H1 (cell line): ENCODE results near the gene INO80C. TPM values are rescaled to one million over a fixed set of nuclear protein-coding genes. Genes with fewer than 3 reads are reported as not detected.

Source experiments
- CTCF ChIA-PET: fragments of 300-600 bp; sonication (Branson Sonifier 250); formaldehyde crosslinking; loops from one replicate; lab custom pipeline; 2021; ENCODE audit not compliant: partially characterized antibody; lab: Charles Lee
- POLR2A ChIA-PET: fragments of 300-600 bp; sonication (Branson Sonifier 250); formaldehyde crosslinking; loops from one replicate; lab custom pipeline; 2021; ENCODE audit warnings: inconsistent platforms; ENCODE audit not compliant: partially characterized antibody; lab: Charles Lee
- DNase-seq, 2 experiments: peaks; one replicate each; pipeline versions ENCODE4 v3.0.0 to v3.0.0-alpha.2; 2010 to 2022; ENCODE audit warnings: low spot score in 2 of 2, low read depth in 1 of 2, mixed read lengths in 1 of 2
- FAIRE-seq: peaks from 2 replicates; lab custom pipeline; 2011; peaks lifted over from hg19 to GRCh38; lab: Jason Lieb, UNC
- H2AFZ ChIP-seq: 2 replicates; pipeline ENCODE4 v1.8.1; 2012; ENCODE audit warnings: low read length, inconsistent platforms
- H2AK5ac ChIP-seq: 2 replicates; pipeline ENCODE4 v1.6.1; 2013; ENCODE audit warnings: low read depth, low read length
- H2BK120ac ChIP-seq: replicated peaks from 2 replicates; pipeline ENCODE3; 2013; ENCODE audit warnings: low read depth, low read length, inconsistent platforms
- H2BK12ac ChIP-seq: 2 replicates; pipeline ENCODE4 v1.6.1; 2013; ENCODE audit warnings: low read depth, low read length
- H2BK15ac ChIP-seq: 2 replicates; pipeline ENCODE4 v1.6.1; 2013; ENCODE audit warnings: low read length
- H2BK20ac ChIP-seq: 2 replicates; pipeline ENCODE4 v1.6.1; 2013; ENCODE audit warnings: low read length
- H2BK5ac ChIP-seq: 2 replicates; pipeline ENCODE4 v1.6.1; 2013; ENCODE audit warnings: low read depth, low read length
- H3K14ac ChIP-seq: 2 replicates; pipeline ENCODE4 v1.6.1; 2013; ENCODE audit warnings: inconsistent platforms; ENCODE audit not compliant: insufficient read length
- H3K18ac ChIP-seq: 2 replicates; pipeline ENCODE4 v1.6.1; 2013; ENCODE audit warnings: low read length; ENCODE audit errors: extremely low read depth
- H3K23ac ChIP-seq: 2 replicates; pipeline ENCODE4 v1.6.1; 2013; ENCODE audit warnings: inconsistent platforms; ENCODE audit not compliant: insufficient read length
- H3K23me2 ChIP-seq: 2 replicates; pipeline ENCODE4 v1.6.1; 2013; ENCODE audit warnings: low read depth, low read length
- H3K27ac ChIP-seq: 2 replicates; pipeline ENCODE4 v1.6.1; 2011; ENCODE audit warnings: low read depth, low read length, inconsistent platforms
- H3K27me3 ChIP-seq, 4 experiments: replicated peaks in 1 of 4; 1 replicate in 1 of 4; 2 replicates in 3 of 4; pipeline versions ENCODE4 v1.6.1 to v1.8.1; 2011 to 2013; ENCODE audit warnings: low read length in 3 of 4, mild to moderate bottlenecking in 3 of 4, inconsistent platforms in 2 of 4, mixed read lengths in 2 of 4, moderate library complexity in 1 of 4; ENCODE audit not compliant: control insufficient read depth in 3 of 4, insufficient read depth in 3 of 4; ENCODE audit errors: extremely low read depth in 1 of 4
- H3K36me3 ChIP-seq, 4 experiments: 2 replicates each; pipeline versions ENCODE4 v1.6.1 to v1.8.1; 2011 to 2013; ENCODE audit warnings: mild to moderate bottlenecking in 4 of 4, low read length in 3 of 4, moderate library complexity in 2 of 4, control low read depth in 1 of 4, inconsistent platforms in 1 of 4; ENCODE audit not compliant: insufficient read depth in 4 of 4, control insufficient read depth in 2 of 4
- H3K4ac ChIP-seq: replicated peaks from 2 replicates; pipeline ENCODE3; 2013; ENCODE audit warnings: low read length, low read depth, mixed read lengths, inconsistent platforms; ENCODE audit not compliant: insufficient read length
- H3K4me1 ChIP-seq, 4 experiments: replicated peaks in 1 of 4; 1 replicate in 1 of 4; 2 replicates in 3 of 4; pipeline versions ENCODE4 v1.6.1 to v1.8.1; 2011 to 2013; ENCODE audit warnings: low read length in 3 of 4, inconsistent platforms in 2 of 4, mixed read lengths in 1 of 4; ENCODE audit not compliant: insufficient read depth in 4 of 4, control insufficient read depth in 3 of 4
- H3K4me2 ChIP-seq, 2 experiments: 2 replicates each; pipeline versions ENCODE4 v1.6.1 to v1.8.1; 2011 to 2013; ENCODE audit warnings: low read depth in 2 of 2, low read length in 2 of 2, control low read depth in 1 of 2, inconsistent platforms in 1 of 2, mild to moderate bottlenecking in 1 of 2; ENCODE audit not compliant: insufficient read depth in 1 of 2
- H3K4me3 ChIP-seq, 4 experiments: fragments of 200-600, 300-600 bp in 1 of 4; sonication (generic), shearing (Covaris generic), sonication (Bioruptor Twin) in 1 of 4; 2 replicates each; pipeline versions ENCODE4 v1.5.1 to v1.8.1; 2011 to 2016; ENCODE audit warnings: low read length in 4 of 4, low read depth in 3 of 4, control low read depth in 2 of 4, inconsistent platforms in 2 of 4, mild to moderate bottlenecking in 2 of 4, mixed read lengths in 1 of 4, moderate library complexity in 1 of 4; ENCODE audit not compliant: insufficient read depth in 2 of 4; ENCODE audit errors: extremely low read depth in 1 of 4
- H3K56ac ChIP-seq: replicated peaks from 2 replicates; pipeline ENCODE3; 2013; ENCODE audit warnings: low read depth, mild to moderate bottlenecking, mixed read lengths, low read length, inconsistent platforms; ENCODE audit not compliant: insufficient read length
- H3K79me1 ChIP-seq: 2 replicates; pipeline ENCODE4 v1.6.1; 2013; ENCODE audit warnings: low read depth, low read length, control low read depth
- H3K79me2 ChIP-seq, 2 experiments: 2 replicates each; pipeline versions ENCODE4 v1.6.1 to v1.8.1; 2012 to 2013; ENCODE audit warnings: low read length in 2 of 2, mild to moderate bottlenecking in 2 of 2, inconsistent platforms in 1 of 2; ENCODE audit not compliant: insufficient read depth in 2 of 2, control insufficient read depth in 1 of 2
- H3K9ac ChIP-seq, 4 experiments: replicated peaks in 1 of 4; 1 replicate in 1 of 4; 2 replicates in 3 of 4; pipeline versions ENCODE4 v1.6.1 to v1.8.1; 2011 to 2013; ENCODE audit warnings: low read depth in 3 of 4, low read length in 3 of 4, control low read depth in 2 of 4, mild to moderate bottlenecking in 2 of 4, moderate library complexity in 2 of 4, inconsistent platforms in 1 of 4; ENCODE audit errors: extremely low read depth in 1 of 4
- H3K9me3 ChIP-seq, 2 experiments: 2 replicates each; pipeline versions ENCODE4 v1.6.1 to v1.8.1; 2012 to 2013; ENCODE audit warnings: mild to moderate bottlenecking in 2 of 2, moderate library complexity in 2 of 2, control low read depth in 1 of 2, inconsistent platforms in 1 of 2, low read depth in 1 of 2, low read length in 1 of 2, mixed read lengths in 1 of 2; ENCODE audit not compliant: insufficient read depth in 2 of 2
- H4K20me1 ChIP-seq, 2 experiments: replicated peaks in 1 of 2; 2 replicates each; pipeline versions ENCODE3 to v1.8.1; 2011 to 2013; ENCODE audit warnings: inconsistent platforms in 2 of 2, low read length in 2 of 2, mild to moderate bottlenecking in 1 of 2; ENCODE audit not compliant: insufficient read depth in 2 of 2, control insufficient read depth in 1 of 2
- H4K5ac ChIP-seq: 2 replicates; pipeline ENCODE4 v1.6.1; 2013; ENCODE audit warnings: low read length, low read depth, mixed read lengths, inconsistent platforms; ENCODE audit not compliant: insufficient read length
- H4K8ac ChIP-seq: 2 replicates; pipeline ENCODE4 v1.8.0; 2013; ENCODE audit warnings: mild to moderate bottlenecking, moderate library complexity, low read length, inconsistent platforms; ENCODE audit not compliant: insufficient read depth; ENCODE audit errors: extremely low read depth
- H4K91ac ChIP-seq: replicated peaks from 2 replicates; pipeline ENCODE3; 2013; ENCODE audit warnings: low read length, mixed read lengths, inconsistent platforms; ENCODE audit not compliant: insufficient read length
- CBX8 ChIP-seq: fragments of 300-800, 300-1000 bp; sonication (generic); IDR thresholded peaks from 2 replicates; pipeline ENCODE4 v1.7.1; 2016; ENCODE audit warnings: low read depth, low read length, borderline replicate concordance
- HDAC6 ChIP-seq: IDR thresholded peaks from one replicate; pipeline ENCODE4 v1.7.1; 2012; ENCODE audit warnings: low read depth, mild to moderate bottlenecking, inconsistent platforms, low read length, moderate library complexity
- SRF ChIP-seq: IDR thresholded peaks from 2 replicates; pipeline ENCODE4 v1.6.1; 2011; ENCODE audit warnings: mild to moderate bottlenecking, low read depth, low read length, moderate library complexity
- WGBS, 2 experiments: shearing (Covaris generic) in 1 of 2; methylation state at CpG; one replicate each; pipeline versions ENCODE4 v1.1.6 to v1.1.7; 2013 to 2015; ENCODE audit warnings: low lambda C conversion rate in 2 of 2, mixed read lengths in 2 of 2, inconsistent platforms in 1 of 2, low coverage in 1 of 2, missing lambda C conversion rate in 1 of 2; ENCODE audit not compliant: insufficient replicate concordance in 2 of 2, insufficient coverage in 1 of 2, insufficient read length in 1 of 2; ENCODE audit errors: extremely low coverage in 1 of 2, missing lambda C conversion rate in 1 of 2; 5-methylcytosine and 5-hydroxymethylcytosine counted together
- polyA plus RNA-seq, 7 experiments: library from polyadenylated mRNA; depleted of rRNA in 3 of 7; stranded (reverse) in 5 of 7; unstranded in 2 of 7; fragments of >200 nt in 5 of 7; fragments of 200-250 nt in 2 of 7; gene quantifications; 1 replicate in 5 of 7; 2 replicates in 1 of 7; 4 replicates in 1 of 7; pipeline versions ENCODE4 v1.2.1 to v1.2.3, GENCODE V29; 2011 to 2013; ENCODE audit warnings: missing spikeins in 2 of 7, mixed read lengths in 2 of 7
- total RNA-seq: library from RNA; stranded (reverse); fragmentation: NEBNext Ultra II Directional; extraction: Animal tissue kit (Norgen Biotek cat#: 25700); gene quantifications from 2 replicates; pipeline ENCODE4 v1.2.1, GENCODE V29; 2021
- TF ChIP-seq, protein P1 (sequence below), 3 experiments: IDR thresholded peaks; 1 replicate in 2 of 3; 2 replicates in 1 of 3; pipeline versions ENCODE4 v1.5.1 to v1.6.1; 2011; ENCODE audit warnings: low read length in 3 of 3, mild to moderate bottlenecking in 3 of 3, inconsistent platforms in 2 of 3, low read depth in 1 of 3, moderate library complexity in 1 of 3; ENCODE audit not compliant: insufficient read depth in 1 of 3; ENCODE audit errors: control extremely low read depth in 1 of 3

Gene INO80C
- total and polyA plus RNA-seq, 2 of the 8 experiments (the other 6 are each of a cell fraction or from before 2014, with no cell fraction given): 30.1 to 48.9 TPM

DNA sequence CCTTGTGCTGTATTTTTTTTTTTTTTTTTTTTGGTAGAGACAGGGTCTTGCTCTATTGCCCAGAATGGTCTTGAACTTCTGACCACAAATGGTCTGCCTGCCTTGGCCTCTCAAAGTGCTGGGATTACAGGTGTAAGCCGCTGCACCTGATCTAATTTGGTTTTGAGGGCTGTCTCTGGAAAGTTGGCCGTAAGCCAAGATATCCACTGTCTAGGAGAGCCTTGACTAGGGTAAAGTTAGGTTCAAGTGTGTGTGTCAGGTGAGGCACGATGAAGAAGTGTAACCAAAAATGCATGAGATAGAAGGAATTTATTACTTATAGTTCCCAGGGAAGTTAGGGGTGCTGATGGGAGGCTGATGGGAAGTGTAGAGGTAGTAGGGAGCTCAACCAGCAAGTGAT lies 46.7 kb downstream of the INO80C start:
- Histone ChIP-seq H3K27ac (no peak overlapping the region), H3K27me3 (no peaks in the 10 kb centered on the region), H2BK12ac (no peak overlapping the region), H3K4me2 (no peak overlapping the region), H3K9me3 (no peaks in the 10 kb centered on the region), H3K4ac (no peak overlapping the region), H4K91ac (no peak overlapping the region), H4K8ac (no peak overlapping the region), H3K56ac (no peak overlapping the region), H3K23ac (no peak overlapping the region), H3K4me1 (no peaks in the 10 kb centered on the region), H4K5ac (no peak overlapping the region), H3K79me2 (no peaks in the 10 kb centered on the region), H2BK15ac (no peak overlapping the region), H3K14ac (no peak overlapping the region), H2AFZ (no peak overlapping the region), H2BK20ac (no peak overlapping the region), H3K9ac (no peak overlapping the region), H3K36me3 (no peaks in the 10 kb centered on the region), H2BK120ac (no peak overlapping the region), H2AK5ac (no peak overlapping the region), H3K4me3 (no peak overlapping the region), H3K23me2 (no peaks in the 10 kb centered on the region; the same call in 1 of the 2 replicates), H2BK5ac (no peak overlapping the region), H4K20me1 (no peaks in the 10 kb centered on the region), H3K18ac (no peak overlapping the region), H3K79me1 (no peaks in the 10 kb centered on the region)
- no peak for FAIRE-seq
- 79% methylated on average over 3 of the region's 3 CpGs; no CpG with 5 or more reads in 1 of the 2 experiments for WGBS, 2 experiments
- DNase-seq: no peak
- ChIA-PET CTCF (no interaction called here), POLR2A (no interaction called here)
- TF ChIP-seq CBX8: no peak
- no peak for TF ChIP-seq HDAC6
- TF ChIP-seq, protein P1, sequence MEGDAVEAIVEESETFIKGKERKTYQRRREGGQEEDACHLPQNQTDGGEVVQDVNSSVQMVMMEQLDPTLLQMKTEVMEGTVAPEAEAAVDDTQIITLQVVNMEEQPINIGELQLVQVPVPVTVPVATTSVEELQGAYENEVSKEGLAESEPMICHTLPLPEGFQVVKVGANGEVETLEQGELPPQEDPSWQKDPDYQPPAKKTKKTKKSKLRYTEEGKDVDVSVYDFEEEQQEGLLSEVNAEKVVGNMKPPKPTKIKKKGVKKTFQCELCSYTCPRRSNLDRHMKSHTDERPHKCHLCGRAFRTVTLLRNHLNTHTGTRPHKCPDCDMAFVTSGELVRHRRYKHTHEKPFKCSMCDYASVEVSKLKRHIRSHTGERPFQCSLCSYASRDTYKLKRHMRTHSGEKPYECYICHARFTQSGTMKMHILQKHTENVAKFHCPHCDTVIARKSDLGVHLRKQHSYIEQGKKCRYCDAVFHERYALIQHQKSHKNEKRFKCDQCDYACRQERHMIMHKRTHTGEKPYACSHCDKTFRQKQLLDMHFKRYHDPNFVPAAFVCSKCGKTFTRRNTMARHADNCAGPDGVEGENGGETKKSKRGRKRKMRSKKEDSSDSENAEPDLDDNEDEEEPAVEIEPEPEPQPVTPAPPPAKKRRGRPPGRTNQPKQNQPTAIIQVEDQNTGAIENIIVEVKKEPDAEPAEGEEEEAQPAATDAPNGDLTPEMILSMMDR (IDR thresholded peaks at IDR 0.05; ENCODE audit: control extremely low read depth in 1 of 3, insufficient read depth in 1 of 3, low read depth in 1 of 3, low read length in 3 of 3): no peak
- TF ChIP-seq SRF: no peak
